Prostate gland (tissue), 2 donors: Measurements from ENCODE around the gene B3GNT5.

Experiments used
- CTCF ChIP-seq, 4 experiments: fragments of 200-600 bp in 2 of 4; fragments of 450-650 bp in 2 of 4; sonication (generic) in 2 of 4; IDR thresholded peaks; 1 replicate in 3 of 4; 2 replicates in 1 of 4; pipeline ENCODE4 v1.5.1; 2016 to 2019; ENCODE audit warnings: antibody characterized with exemption in 4 of 4, mild to moderate bottlenecking in 2 of 4, moderate library complexity in 2 of 4
- POLR2A ChIP-seq: fragments of 450-650 bp; IDR thresholded peaks from one replicate; pipeline ENCODE4 v1.6.1; 2016; ENCODE audit warnings: antibody characterized with exemption, mild to moderate bottlenecking
- POLR2AphosphoS5 ChIP-seq: sonication (generic); formaldehyde crosslinking; IDR thresholded peaks from one replicate; pipeline ENCODE4 v1.6.1; 2017; ENCODE audit warnings: antibody characterized with exemption

GRCh38 chr3:183285318-183285717 is 32.3 kb downstream of the B3GNT5 start:
- TF ChIP-seq CTCF (IDR thresholded peaks at IDR 0.05) (no peak), POLR2AphosphoS5 (no peak), POLR2A (no peak)
